SK-N-SH (cell line): ENCODE results near the gene FZD1.

Experiments used
- CTCF ChIP-seq: fragments of 200-600 bp; sonication (generic); IDR thresholded peaks from 2 replicates; pipeline ENCODE4 v1.6.1; 2017; ENCODE audit warnings: antibody characterized with exemption, mild to moderate bottlenecking, moderate library complexity
- TF ChIP-seq, protein P1 (sequence below): IDR thresholded peaks from 2 replicates; pipeline ENCODE4 v1.6.1; 2012; ENCODE audit warnings: mild to moderate bottlenecking, low read depth, low read length, moderate library complexity

- TF ChIP-seq, protein P1, sequence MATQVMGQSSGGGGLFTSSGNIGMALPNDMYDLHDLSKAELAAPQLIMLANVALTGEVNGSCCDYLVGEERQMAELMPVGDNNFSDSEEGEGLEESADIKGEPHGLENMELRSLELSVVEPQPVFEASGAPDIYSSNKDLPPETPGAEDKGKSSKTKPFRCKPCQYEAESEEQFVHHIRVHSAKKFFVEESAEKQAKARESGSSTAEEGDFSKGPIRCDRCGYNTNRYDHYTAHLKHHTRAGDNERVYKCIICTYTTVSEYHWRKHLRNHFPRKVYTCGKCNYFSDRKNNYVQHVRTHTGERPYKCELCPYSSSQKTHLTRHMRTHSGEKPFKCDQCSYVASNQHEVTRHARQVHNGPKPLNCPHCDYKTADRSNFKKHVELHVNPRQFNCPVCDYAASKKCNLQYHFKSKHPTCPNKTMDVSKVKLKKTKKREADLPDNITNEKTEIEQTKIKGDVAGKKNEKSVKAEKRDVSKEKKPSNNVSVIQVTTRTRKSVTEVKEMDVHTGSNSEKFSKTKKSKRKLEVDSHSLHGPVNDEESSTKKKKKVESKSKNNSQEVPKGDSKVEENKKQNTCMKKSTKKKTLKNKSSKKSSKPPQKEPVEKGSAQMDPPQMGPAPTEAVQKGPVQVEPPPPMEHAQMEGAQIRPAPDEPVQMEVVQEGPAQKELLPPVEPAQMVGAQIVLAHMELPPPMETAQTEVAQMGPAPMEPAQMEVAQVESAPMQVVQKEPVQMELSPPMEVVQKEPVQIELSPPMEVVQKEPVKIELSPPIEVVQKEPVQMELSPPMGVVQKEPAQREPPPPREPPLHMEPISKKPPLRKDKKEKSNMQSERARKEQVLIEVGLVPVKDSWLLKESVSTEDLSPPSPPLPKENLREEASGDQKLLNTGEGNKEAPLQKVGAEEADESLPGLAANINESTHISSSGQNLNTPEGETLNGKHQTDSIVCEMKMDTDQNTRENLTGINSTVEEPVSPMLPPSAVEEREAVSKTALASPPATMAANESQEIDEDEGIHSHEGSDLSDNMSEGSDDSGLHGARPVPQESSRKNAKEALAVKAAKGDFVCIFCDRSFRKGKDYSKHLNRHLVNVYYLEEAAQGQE: no peak
- TF ChIP-seq CTCF: no peak
Measured at GRCh38 chr7:91302794-91303193, 38.6 kb downstream of the FZD1 start.
